ENCODE measurements around the gene IL2RG.

Gene IL2RG

GRCh38 chrX:71068044-71068918, 43.1 kb downstream of the IL2RG start, which contains the start of gene SNX12:
SNX12 (minus strand) TSS chrX:71068334; CDS start chrX:71068306, 28 bp downstream.
- DNase-seq (ENCODE audit: low read depth in 3 of 3) = peak; percentile 72 to 84 (median 74)

GRCh38 chrX:71067712-71068043, 43.7 kb downstream of the IL2RG start:
- no peak for DNase-seq (ENCODE audit: low read depth in 3 of 3)

- DNase-seq (ENCODE audit: low read depth in 3 of 3) = no peak
These were observed 44.3 kb downstream of the IL2RG start for GRCh38 chrX:71067089-71067488.

- DNase-seq (ENCODE audit: low read depth in 3 of 3) = no peak
These were observed 51.2 kb downstream of the IL2RG start for GRCh38 chrX:71060127-71060526.

- DNase-seq (ENCODE audit: low read depth in 3 of 3) = no peak
These were observed 53.4 kb downstream of the IL2RG start for GRCh38 chrX:71057848-71058530.

Data from stimulated activated CD4-positive, alpha-beta T cell treated with anti-CD3 and anti-CD28 coated beads, TNF-alpha, amount 100 ng/mL, for 24 hours (primary cell).